GM12892 (cell line): Measurements from ENCODE around the gene NONO.

Experiments
- POLR2A ChIP-seq: IDR thresholded peaks from 2 replicates; pipeline ENCODE4 v1.6.1; 2011; ENCODE audit warnings: low read depth, low read length, control low read depth
- POLR2AphosphoS5 ChIP-seq: IDR thresholded peaks from 2 replicates; pipeline ENCODE4 v1.6.1; 2011; ENCODE audit warnings: low read depth, low read length, control low read depth
- TAF1 ChIP-seq: IDR thresholded peaks from 2 replicates; pipeline ENCODE4 v1.6.1; 2011; ENCODE audit warnings: low read depth, mild to moderate bottlenecking, control low read depth, low read length, borderline replicate concordance

DNA sequence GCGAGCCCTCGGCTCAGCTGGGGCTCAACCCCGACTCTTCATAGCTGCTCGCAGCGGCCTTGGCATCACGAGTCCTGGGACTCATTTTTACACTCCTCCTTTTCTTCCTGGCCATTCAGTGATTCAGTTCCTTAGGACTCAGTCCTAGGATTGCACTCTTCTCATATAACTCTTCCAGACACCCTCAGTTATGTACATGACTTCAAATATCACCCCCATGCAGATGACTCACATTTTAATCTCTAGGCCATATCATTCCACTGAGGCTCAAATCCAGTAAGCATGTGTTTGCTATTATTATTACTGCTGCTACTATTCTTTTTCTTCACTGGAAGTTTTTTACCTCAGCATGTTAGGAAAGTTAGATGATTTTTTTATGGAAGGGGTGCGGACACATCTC, 32.5 kb downstream of the NONO start:
- TF ChIP-seq POLR2A (no peak), POLR2AphosphoS5 (no peak), TAF1 (no peak)
